BE2C (cell line): ENCODE results near the gene CCDC137.

Experiments
- DNase-seq: peaks from one replicate; pipeline ENCODE4 v3.0.0-alpha.2; 2020
- H3K27me3 ChIP-seq: fragments of 250-450 bp; sonication (Bioruptor Pico); 2 replicates; pipeline ENCODE4 v1.5.1; 2020; ENCODE audit warnings: mild to moderate bottlenecking
- H3K36me3 ChIP-seq: fragments of 250-450 bp; sonication (Bioruptor Pico); 2 replicates; pipeline ENCODE4 v1.5.1; 2020; ENCODE audit warnings: mild to moderate bottlenecking
- H3K4me1 ChIP-seq: fragments of 250-450 bp; sonication (Bioruptor Pico); 2 replicates; pipeline ENCODE4 v1.5.1; 2020
- H3K4me3 ChIP-seq: 2 replicates; pipeline ENCODE4 v1.5.1; 2011; ENCODE audit warnings: low read depth, low read length
- H3K9me3 ChIP-seq: fragments of 250-450 bp; sonication (Bioruptor Pico); 2 replicates; pipeline ENCODE4 v1.5.1; 2020
- TF ChIP-seq, protein P1 (sequence below): IDR thresholded peaks from 2 replicates; pipeline ENCODE4 v1.5.1; 2012; ENCODE audit warnings: mild to moderate bottlenecking, low read depth, low read length

CCDC137 gene

DNA sequence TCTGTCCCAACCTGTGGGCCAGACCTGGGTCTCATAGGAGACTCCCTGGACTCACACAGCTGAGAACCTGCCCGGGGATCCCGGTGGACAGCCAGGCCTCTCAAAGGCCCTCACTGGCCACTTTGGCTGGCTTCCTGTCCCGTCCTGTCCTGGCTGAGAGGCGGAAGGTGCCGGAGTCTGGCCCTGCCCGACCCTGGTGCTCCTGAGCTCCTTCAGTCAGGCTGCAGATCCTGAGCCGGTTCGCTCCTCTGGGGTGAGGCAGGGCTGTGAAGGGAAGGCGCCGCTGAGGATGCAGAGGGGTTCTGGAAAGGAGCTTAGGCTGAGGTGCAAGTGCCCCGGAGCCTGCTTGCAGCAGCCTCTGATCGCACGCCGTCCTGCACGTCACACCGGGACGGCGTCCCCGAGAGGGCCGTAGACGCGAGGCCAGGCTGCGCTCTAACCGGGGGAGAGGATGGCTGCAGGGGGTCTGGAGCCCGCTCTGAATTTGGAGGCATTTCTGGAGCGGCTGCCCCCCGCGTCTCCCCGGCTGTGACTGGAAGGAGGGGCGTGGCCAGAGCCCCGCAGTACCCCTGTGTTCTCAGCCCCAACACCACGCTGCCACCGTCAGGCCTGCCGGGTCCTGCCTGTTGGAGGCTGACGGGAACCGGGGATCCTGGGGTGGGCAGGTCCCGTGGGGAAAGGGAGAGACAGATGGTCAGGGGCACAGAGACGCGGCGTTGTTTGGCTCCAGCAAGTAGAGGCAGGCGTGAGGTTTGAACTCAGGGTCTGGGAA, 21.4 kb downstream of the CCDC137 start:
- Histone ChIP-seq H3K4me3 (no peak overlapping the region), H3K27me3 (no peaks in the 10 kb centered on the region), H3K4me1 (no peaks in the 10 kb centered on the region), H3K9me3 (no peaks in the 10 kb centered on the region), H3K36me3 (peaks cover 67% of the 10 kb centered on the region)
- no peak for DNase-seq
- TF ChIP-seq, protein P1, sequence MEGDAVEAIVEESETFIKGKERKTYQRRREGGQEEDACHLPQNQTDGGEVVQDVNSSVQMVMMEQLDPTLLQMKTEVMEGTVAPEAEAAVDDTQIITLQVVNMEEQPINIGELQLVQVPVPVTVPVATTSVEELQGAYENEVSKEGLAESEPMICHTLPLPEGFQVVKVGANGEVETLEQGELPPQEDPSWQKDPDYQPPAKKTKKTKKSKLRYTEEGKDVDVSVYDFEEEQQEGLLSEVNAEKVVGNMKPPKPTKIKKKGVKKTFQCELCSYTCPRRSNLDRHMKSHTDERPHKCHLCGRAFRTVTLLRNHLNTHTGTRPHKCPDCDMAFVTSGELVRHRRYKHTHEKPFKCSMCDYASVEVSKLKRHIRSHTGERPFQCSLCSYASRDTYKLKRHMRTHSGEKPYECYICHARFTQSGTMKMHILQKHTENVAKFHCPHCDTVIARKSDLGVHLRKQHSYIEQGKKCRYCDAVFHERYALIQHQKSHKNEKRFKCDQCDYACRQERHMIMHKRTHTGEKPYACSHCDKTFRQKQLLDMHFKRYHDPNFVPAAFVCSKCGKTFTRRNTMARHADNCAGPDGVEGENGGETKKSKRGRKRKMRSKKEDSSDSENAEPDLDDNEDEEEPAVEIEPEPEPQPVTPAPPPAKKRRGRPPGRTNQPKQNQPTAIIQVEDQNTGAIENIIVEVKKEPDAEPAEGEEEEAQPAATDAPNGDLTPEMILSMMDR: no peak

DNA sequence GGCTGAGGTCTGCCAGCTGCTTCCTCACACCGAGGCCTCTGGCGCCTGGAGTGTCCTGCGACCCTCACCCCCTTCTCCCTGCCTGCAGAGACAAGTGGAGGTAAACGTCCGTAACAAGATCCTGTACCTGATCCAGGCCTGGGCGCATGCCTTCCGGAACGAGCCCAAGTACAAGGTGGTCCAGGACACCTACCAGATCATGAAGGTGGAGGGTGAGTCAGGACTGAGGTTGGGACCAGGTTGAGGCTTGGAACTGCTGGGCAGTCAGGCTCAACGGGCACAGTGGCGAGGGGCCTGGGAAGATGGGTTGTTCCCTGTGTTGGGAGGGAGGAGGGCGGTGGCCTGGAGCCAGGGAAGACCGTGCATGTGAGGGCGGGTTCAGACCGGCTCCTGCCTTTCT, 22.1 kb downstream of the CCDC137 start:
- no peak for DNase-seq
- Histone ChIP-seq H3K4me3 (no peak overlapping the region), H3K9me3 (no peaks in the 10 kb centered on the region), H3K27me3 (no peaks in the 10 kb centered on the region), H3K36me3 (peaks cover 74% of the 10 kb centered on the region), H3K4me1 (no peaks in the 10 kb centered on the region)
- TF ChIP-seq, protein P1: no peak

DNA sequence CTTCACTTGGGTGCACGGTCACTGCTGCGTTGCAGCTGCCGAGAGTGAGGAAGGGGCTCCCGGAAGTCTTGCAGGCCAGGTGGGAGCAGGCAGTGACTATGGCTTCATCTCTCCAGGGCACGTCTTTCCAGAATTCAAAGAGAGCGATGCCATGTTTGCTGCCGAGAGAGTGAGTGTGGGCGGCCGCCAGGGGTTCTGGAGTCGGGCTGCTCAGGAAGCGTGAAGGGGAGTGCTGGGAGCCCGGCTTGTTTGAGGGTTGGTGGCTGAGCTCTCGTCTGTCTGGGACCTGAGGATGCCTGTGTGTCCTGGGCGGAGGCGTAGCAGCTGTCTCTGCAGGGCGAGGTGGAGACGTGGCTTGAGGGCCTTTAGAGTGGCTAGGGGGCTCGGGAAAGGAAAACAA, 23.5 kb downstream of the CCDC137 start:
- Histone ChIP-seq H3K36me3 (peaks cover 88% of the 10 kb centered on the region), H3K27me3 (no peaks in the 10 kb centered on the region)
- TF ChIP-seq, protein P1: no peak

DNA sequence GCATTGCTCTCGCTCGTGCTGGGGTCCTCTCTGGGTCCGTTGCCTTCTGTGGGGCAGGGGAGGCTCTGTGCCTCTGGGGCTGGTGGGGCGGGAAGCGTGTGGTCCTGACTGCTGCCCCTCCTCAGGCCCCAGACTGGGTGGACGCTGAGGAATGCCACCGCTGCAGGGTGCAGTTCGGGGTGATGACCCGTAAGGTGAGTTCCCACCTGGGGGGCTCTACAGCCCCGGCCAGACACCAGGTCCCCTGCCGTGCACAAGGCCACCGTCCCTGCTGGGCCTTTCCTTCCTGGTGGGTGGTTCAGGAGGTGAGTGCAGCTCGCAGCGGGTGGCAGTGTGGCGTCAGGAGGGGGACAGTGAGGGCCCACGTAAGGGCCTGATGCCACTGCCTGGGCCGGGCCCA, 24.0 kb downstream of the CCDC137 start:
- Histone ChIP-seq H3K9me3 (no peaks in the 10 kb centered on the region), H3K4me1 (no peaks in the 10 kb centered on the region), H3K36me3 (peaks cover 93% of the 10 kb centered on the region), H3K4me3 (no peak overlapping the region), H3K27me3 (no peaks in the 10 kb centered on the region)
- DNase-seq: no peak
- TF ChIP-seq, protein P1: no peak

More for the DNA sequence above, 23.5 kb downstream of the CCDC137 start:
- DNase-seq: no peak
- Histone ChIP-seq H3K4me3 (no peak overlapping the region), H3K4me1 (no peaks in the 10 kb centered on the region), H3K9me3 (no peaks in the 10 kb centered on the region)

DNA sequence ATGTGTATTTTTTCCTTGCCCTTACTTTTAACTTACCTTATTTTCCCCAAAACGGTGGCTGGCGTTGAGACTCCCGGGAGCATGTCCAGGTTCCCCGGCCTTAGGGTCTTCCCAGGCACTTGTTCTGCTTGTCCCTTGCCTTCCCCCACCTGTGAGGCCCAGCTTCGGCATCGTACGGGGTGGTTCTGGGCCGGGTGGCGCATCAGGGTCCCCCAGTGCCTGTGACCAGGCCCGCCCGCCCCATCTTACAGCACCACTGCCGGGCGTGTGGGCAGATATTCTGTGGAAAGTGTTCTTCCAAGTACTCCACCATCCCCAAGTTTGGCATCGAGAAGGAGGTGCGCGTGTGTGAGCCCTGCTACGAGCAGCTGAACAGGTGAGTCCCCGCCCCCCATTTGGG, 24.7 kb downstream of the CCDC137 start:
- Histone ChIP-seq H3K9me3 (no peaks in the 10 kb centered on the region), H3K36me3 (peaks cover 95% of the 10 kb centered on the region), H3K4me3 (no peak overlapping the region), H3K27me3 (no peaks in the 10 kb centered on the region), H3K4me1 (no peaks in the 10 kb centered on the region)
- DNase-seq: no peak
- TF ChIP-seq, protein P1: no peak

DNA sequence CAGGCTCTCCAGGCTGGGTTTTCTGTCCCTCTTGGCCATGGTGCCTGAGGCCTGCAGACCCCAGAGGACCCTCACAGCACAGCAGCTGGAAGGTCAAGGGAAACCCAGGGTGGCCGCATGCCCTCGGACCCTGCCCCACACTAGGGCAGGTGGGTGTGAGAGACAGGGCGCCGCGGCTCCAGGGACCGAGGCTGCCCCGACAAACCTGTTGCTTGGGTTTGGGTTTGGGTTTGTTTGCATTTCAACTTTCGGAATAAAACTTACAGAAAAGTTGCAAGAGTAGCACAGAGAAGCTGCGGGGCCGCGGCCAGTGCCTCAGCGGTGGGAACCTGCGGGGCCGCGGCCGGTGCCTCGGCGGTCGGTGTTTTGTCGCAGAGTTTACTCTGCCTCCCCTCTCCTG, 25.1 kb downstream of the CCDC137 start:
- Histone ChIP-seq H3K27me3 (no peaks in the 10 kb centered on the region), H3K4me1 (no peaks in the 10 kb centered on the region), H3K36me3 (peaks cover 95% of the 10 kb centered on the region), H3K9me3 (no peaks in the 10 kb centered on the region), H3K4me3 (no peak overlapping the region)
- TF ChIP-seq, protein P1: no peak
- no peak for DNase-seq
